Psoas muscle (tissue), 8 donors: ENCODE data around the gene TAS1R3. TPM values are rescaled to one million over a fixed set of nuclear protein-coding genes. Genes with fewer than 3 reads are reported as not detected.

Source experiments
- ATAC-seq, 4 donors: fragments of 200-7000 bp; cut with Tn5 transposase; one replicate each; pipeline ENCODE4 v1.9.1; 2020; ENCODE audit warnings: moderate library complexity in 3 of 4, mild to moderate bottlenecking in 2 of 4
- DNase-seq, 2 donors: peaks; one replicate each; pipeline ENCODE4 v3.0.0-alpha.2; 2020
- H3K27ac ChIP-seq: fragments of 200-600 bp; one replicate; pipeline ENCODE4 v1.8.0; 2022
- H3K27me3 ChIP-seq, 3 donors: fragments of 200-600 bp in 1 of 3; one replicate each; pipeline versions ENCODE4 v1.6.1 to v1.8.0; 2013 to 2022; ENCODE audit warnings: low read length in 2 of 3, mild to moderate bottlenecking in 2 of 3, moderate library complexity in 1 of 3; ENCODE audit not compliant: insufficient read depth in 3 of 3
- H3K36me3 ChIP-seq, 2 donors: fragments of 200-600 bp in 1 of 2; one replicate each; pipeline versions ENCODE4 v1.6.1 to v1.8.0; 2013 to 2022; ENCODE audit warnings: low read depth in 1 of 2, mild to moderate bottlenecking in 1 of 2, moderate library complexity in 1 of 2; ENCODE audit not compliant: insufficient read depth in 1 of 2
- H3K4me1 ChIP-seq: fragments of 200-600 bp; one replicate; pipeline ENCODE4 v1.8.0; 2022
- H3K4me3 ChIP-seq: fragments of 200-600 bp; one replicate; pipeline ENCODE4 v1.8.0; 2022; ENCODE audit warnings: mild to moderate bottlenecking
- H3K9me3 ChIP-seq: fragments of 200-600 bp; one replicate; pipeline ENCODE4 v1.8.0; 2022
- CTCF ChIP-seq: fragments of 200-600 bp; IDR thresholded peaks from one replicate; pipeline ENCODE4 v1.8.0; 2022; ENCODE audit warnings: antibody characterized with exemption
- WGBS, 3 donors: extraction: QIAGEN DNeasy Blood & Tissue Kit; methylation state at CpG; one replicate each; pipeline versions ENCODE4 v1.1.6 to v1.1.7; 2013; 5-methylcytosine and 5-hydroxymethylcytosine counted together
- intact Hi-C, 2 donors: fragments of 100-400 bp; cut with DNase I; formaldehyde crosslinking; loops; one replicate each; pipeline versions ENCODE4 v1.11.0 to v1.14.2; 2022
- polyA plus RNA-seq, 3 donors: library from polyadenylated mRNA; stranded (reverse); fragments of 200-250 nt; gene quantifications; one replicate each; pipeline ENCODE4 v1.2.3, GENCODE V29; 2013
- total RNA-seq, 4 donors: library from RNA; stranded (reverse); fragmentation: NEBNext Ultra II Directional in 2 of 4; extraction: Animal tissue kit (Norgen Biotek cat#: 25700) in 2 of 4; gene quantifications; one replicate each; pipeline versions ENCODE4 v1.2.1 to v1.2.4, GENCODE V29; 2021 to 2023
- donor health status: healthy with polysubstance abuse.
- donor health status: DM: no; HTN: no; CAD: no; lungs with moderate emphysema.
- donor health status: Bipolar disorder and iron deficiency.
- donor health status: healthy.
- donor health status: DM: yes; HTN: yes; CAD: no.
- donor health status: DM: no; HTN: no; CAD: no.
- donor health status: DM: no; HTN: no; CAD: no.
- donor health status: DM: yes; HTN: yes; CAD: no.

Gene TAS1R3
- total and polyA plus RNA-seq, 7 donors: 0.06 to 0.25 (median 0.09) TPM; not detected in 1

- ATAC-seq (peak; percentile 20 to 58 (median 44)), DNase-seq (peak; percentile 85 to 90)
- peaks cover 0 to 57% (median 11%) of the 10 kb centered on the region in 3 donors for H3K27me3 ChIP-seq
- 15 to 38% (median 17%) methylated on average over 21 to 29 of the region's 29 CpGs for WGBS, 3 donors
- H3K9me3 ChIP-seq: no peaks in the 10 kb centered on the region
- peaks cover 16% of the 10 kb centered on the region for H3K4me1 ChIP-seq
- intact Hi-C loops: no loop called here
- H3K36me3 ChIP-seq: peaks cover 0 to 4% of the 10 kb centered on the region in 2 donors
- peak within 1 kb of the TSS; percentile 57 for H3K4me3 ChIP-seq
- H3K27ac ChIP-seq: peak within 1 kb of the TSS; percentile 65
- TF ChIP-seq CTCF: no peak
These were observed 27.6 kb downstream of the TAS1R3 start, which contains the start of gene MXRA8 for GRCh38 chr1:1358433-1359271. Gene MXRA8 (minus strand): TSS chr1:1358555. CDS start chr1:1358504, 51 bp downstream.

DNA sequence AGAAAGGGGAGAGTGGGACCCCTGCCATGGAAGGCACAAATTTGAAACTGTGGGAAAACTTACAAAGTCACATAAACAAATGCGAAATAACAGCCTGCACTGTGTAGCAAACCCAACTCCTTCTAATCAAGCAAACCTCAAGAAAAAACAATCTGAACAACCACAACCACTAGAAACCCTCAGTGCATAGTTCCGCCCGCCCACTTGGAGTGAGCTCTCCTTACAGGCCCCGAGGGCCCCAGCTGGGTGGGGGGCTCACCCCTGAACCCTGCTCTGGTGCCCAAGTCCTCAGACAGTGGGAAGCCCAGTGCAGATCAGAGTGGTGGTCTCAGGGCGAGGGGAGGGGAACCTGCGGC lies 28.2 kb downstream of the TAS1R3 start:
- H3K4me3 ChIP-seq: peak overlapping the region; percentile 57
- peak in 1 of 2 donors; percentile 38 for DNase-seq
- H3K4me1 ChIP-seq: peaks cover 15% of the 10 kb centered on the region
- intact Hi-C loops: no loop called here
- H3K27ac ChIP-seq: peak overlapping the region; percentile 65
- H3K36me3 ChIP-seq: peaks cover 0 to 2% of the 10 kb centered on the region in 2 donors
- no peaks in the 10 kb centered on the region for H3K9me3 ChIP-seq
- H3K27me3 ChIP-seq: peaks cover 0 to 54% (median 11%) of the 10 kb centered on the region in 3 donors
- no peak for ATAC-seq
- WGBS, 3 donors: 58 to 64% (median 59%) methylated on average over 6 of the region's 6 CpGs
- no peak for TF ChIP-seq CTCF

- Histone ChIP-seq H3K9me3 (no peaks in the 10 kb centered on the region), H3K27ac (peak overlapping the region; percentile 65), H3K4me3 (no peak overlapping the region), H3K4me1 (peaks cover 15% of the 10 kb centered on the region), H3K27me3 (peaks cover 0 to 48% (median 11%) of the 10 kb centered on the region in 3 donors), H3K36me3 (no peaks in the 10 kb centered on the region)
- 35 to 66% (median 38%) methylated on average over 25 to 28 of the region's 28 CpGs for WGBS, 3 donors
- TF ChIP-seq CTCF: no peak
- DNase-seq (peak; percentile 63 to 76), ATAC-seq (peak in 3 of 4 donors; percentile 16 to 22 (median 16))
- intact Hi-C loops: no loop called here
These were observed 28.8 kb downstream of the TAS1R3 start for GRCh38 chr1:1359664-1360468.

- WGBS, 3 donors: 40 to 54% (median 41%) methylated on average over 20 of the region's 20 CpGs
These were observed 29.6 kb downstream of the TAS1R3 start for GRCh38 chr1:1360506-1361169.

More at GRCh38 chr1:1360506-1361169, 29.6 kb downstream of the TAS1R3 start:
- no peak overlapping the region for H3K4me3 ChIP-seq
- H3K4me1 ChIP-seq: peaks cover 15% of the 10 kb centered on the region
- no peak for TF ChIP-seq CTCF
- peak overlapping the region; percentile 65 for H3K27ac ChIP-seq
- H3K27me3 ChIP-seq: peaks cover 0 to 42% (median 11%) of the 10 kb centered on the region in 3 donors
- no peaks in the 10 kb centered on the region for H3K9me3 ChIP-seq
- no peaks in the 10 kb centered on the region for H3K36me3 ChIP-seq
- intact Hi-C loops: no loop called here
- DNase-seq: peak; percentile 88 to 91
- peak; percentile 67 to 82 (median 81) for ATAC-seq
